Tibial artery (tissue), 4 donors: ENCODE data around the gene DCAF7.

Source experiments
- DNase-seq, 2 donors: peaks; one replicate each; pipeline ENCODE4 v3.0.0-alpha.2; 2019
- H3K27ac ChIP-seq, 2 donors: fragments of 200-600 bp; sonication (generic) in 1 of 2; 1 replicate in 1 of 2; 2 replicates in 1 of 2; pipeline ENCODE4 v1.5.1; 2018 to 2019; ENCODE audit warnings: mild to moderate bottlenecking in 1 of 2
- H3K27me3 ChIP-seq, 2 donors: fragments of 200-600 bp; sonication (generic) in 1 of 2; one replicate each; pipeline versions ENCODE4 v1.5.1 to v1.6.0; 2016 to 2019
- H3K36me3 ChIP-seq, 3 donors: fragments of 200-600 bp; sonication (generic) in 2 of 3; one replicate each; pipeline ENCODE4 v1.5.1; 2016 to 2019; ENCODE audit warnings: mild to moderate bottlenecking in 2 of 3
- H3K4me1 ChIP-seq, 4 donors: fragments of 200-600 bp; sonication (generic) in 2 of 4; 1 replicate in 3 of 4; 2 replicates in 1 of 4; pipeline ENCODE4 v1.5.1; 2016 to 2019
- H3K4me3 ChIP-seq, 2 donors: fragments of 200-600 bp; sonication (generic) in 1 of 2; 1 replicate in 1 of 2; 2 replicates in 1 of 2; pipeline ENCODE4 v1.5.1; 2018 to 2019; ENCODE audit warnings: mild to moderate bottlenecking in 2 of 2
- H3K9me3 ChIP-seq, 3 donors: fragments of 200-600 bp; sonication (generic) in 1 of 3; one replicate each; pipeline ENCODE4 v1.5.1; 2016 to 2019
- CTCF ChIP-seq, 2 experiments: fragments of 200-600 bp in 1 of 2; fragments of 450-650 bp in 1 of 2; IDR thresholded peaks; one replicate each; pipeline ENCODE4 v1.5.1; 2017 to 2019; ENCODE audit warnings: antibody characterized with exemption in 2 of 2, mild to moderate bottlenecking in 1 of 2, moderate library complexity in 1 of 2
- intact Hi-C: fragments of 100-400 bp; cut with DNase I; formaldehyde crosslinking; loops from one replicate; pipeline ENCODE4 v1.15.0; 2023; ENCODE audit warnings: low total_unique reads

The DCAF7 gene

GRCh38 chr17:63634163-63634562 lies 83.9 kb downstream of the DCAF7 start:
- peak in 1 of 2 donors; percentile 23 for DNase-seq
- no peak overlapping the region for H3K27ac ChIP-seq
- no peak overlapping the region for H3K4me3 ChIP-seq
- H3K9me3 ChIP-seq = no peaks in the 10 kb centered on the region
- H3K36me3 ChIP-seq = peaks cover 56 to 65% (median 60%) of the 10 kb centered on the region in 3 donors
- intact Hi-C loops = no loop called here
- H3K4me1 ChIP-seq = peaks cover 0 to 15% (median 7%) of the 10 kb centered on the region in 4 donors
- no peak for TF ChIP-seq CTCF (IDR thresholded peaks at IDR 0.05)
- no peaks in the 10 kb centered on the region for H3K27me3 ChIP-seq

DNA sequence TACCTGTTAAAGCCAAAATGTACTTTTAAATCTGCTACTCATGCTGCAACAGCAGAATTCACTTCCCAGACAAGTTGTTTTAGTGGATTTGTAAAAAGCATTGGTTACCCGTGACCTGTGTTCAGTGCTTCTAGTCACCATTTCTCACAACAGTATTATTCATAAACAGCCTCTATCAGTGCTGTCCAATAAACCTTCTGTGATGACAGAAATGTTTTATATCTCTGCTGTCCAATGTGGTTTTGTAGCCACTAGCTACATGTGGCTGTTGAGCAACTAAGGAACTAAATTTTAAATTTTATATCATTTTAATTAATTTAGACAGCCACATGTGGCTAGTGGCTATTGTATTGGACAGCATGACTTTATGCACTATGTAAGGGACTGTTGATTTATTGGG lies 84.5 kb downstream of the DCAF7 start:
- DNase-seq = no peak
- Histone ChIP-seq H3K4me1 (peaks cover 0 to 13% (median 6%) of the 10 kb centered on the region in 4 donors), H3K27ac (no peak overlapping the region), H3K36me3 (peaks cover 54 to 65% (median 60%) of the 10 kb centered on the region in 3 donors), H3K9me3 (no peaks in the 10 kb centered on the region), H3K4me3 (no peak overlapping the region), H3K27me3 (no peaks in the 10 kb centered on the region)
- intact Hi-C loops = no loop called here
- TF ChIP-seq CTCF (IDR thresholded peaks at IDR 0.05) = no peak

GRCh38 chr17:63635290-63635689 lies 85.0 kb downstream of the DCAF7 start:
- Histone ChIP-seq H3K36me3 (peaks cover 58 to 65% (median 60%) of the 10 kb centered on the region in 3 donors), H3K4me1 (peaks cover 0 to 13% (median 5%) of the 10 kb centered on the region in 4 donors), H3K9me3 (no peaks in the 10 kb centered on the region), H3K4me3 (no peak overlapping the region), H3K27ac (no peak overlapping the region), H3K27me3 (no peaks in the 10 kb centered on the region)
- no peak for TF ChIP-seq CTCF (IDR thresholded peaks at IDR 0.05)
- intact Hi-C loops = no loop called here
- no peak for DNase-seq

DNA sequence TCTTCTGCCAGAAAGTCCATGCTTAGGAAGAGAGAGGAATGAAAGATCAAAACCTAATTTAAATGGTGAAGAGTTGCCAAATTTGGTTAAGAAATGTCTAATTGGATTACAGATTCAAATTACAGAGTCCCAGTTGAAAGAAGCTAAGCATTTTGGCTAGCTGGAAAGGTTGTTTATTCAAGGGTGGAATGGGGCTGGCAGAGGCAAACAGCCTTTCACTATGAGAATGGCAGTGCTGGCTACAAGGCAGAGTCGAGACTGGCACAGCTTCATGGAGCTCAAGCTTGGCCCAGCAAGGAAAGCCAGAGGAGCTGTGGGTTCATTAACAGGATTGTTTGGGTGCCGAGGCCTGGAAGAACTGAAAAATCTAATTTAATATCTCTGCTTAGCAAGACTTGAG lies 85.5 kb downstream of the DCAF7 start:
- intact Hi-C loops = no loop called here

DNA sequence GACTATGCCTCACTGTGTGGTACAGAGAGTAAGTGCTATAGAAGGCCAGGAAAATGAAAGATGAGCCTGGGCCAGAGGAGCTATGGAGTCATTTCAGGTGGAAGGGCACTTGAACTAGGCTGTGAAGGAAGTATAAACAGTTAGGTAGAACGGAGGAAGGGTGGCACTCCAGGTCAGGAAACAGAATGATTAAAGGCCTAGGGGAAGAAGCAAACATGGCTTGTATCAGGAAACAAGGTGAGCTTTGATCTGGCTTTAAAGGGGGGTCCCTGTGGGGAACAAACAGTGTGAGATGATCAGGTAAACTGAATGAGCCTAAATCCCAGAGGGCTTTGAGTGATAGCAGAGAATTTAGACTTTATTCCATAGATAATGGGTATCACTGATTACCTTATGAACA lies 88.8 kb downstream of the DCAF7 start:
- no peak for DNase-seq
- intact Hi-C loops = no loop called here
- Histone ChIP-seq H3K36me3 (peaks cover 38 to 51% (median 47%) of the 10 kb centered on the region in 3 donors), H3K4me3 (no peak overlapping the region), H3K9me3 (no peaks in the 10 kb centered on the region), H3K27ac (no peak overlapping the region), H3K27me3 (no peaks in the 10 kb centered on the region), H3K4me1 (no peaks in the 10 kb centered on the region)
- no peak for TF ChIP-seq CTCF (IDR thresholded peaks at IDR 0.05)

More for the DNA sequence above, 85.5 kb downstream of the DCAF7 start:
- no peak for TF ChIP-seq CTCF (IDR thresholded peaks at IDR 0.05)
- Histone ChIP-seq H3K4me3 (no peak overlapping the region), H3K4me1 (peaks cover 0 to 13% (median 3%) of the 10 kb centered on the region in 4 donors), H3K36me3 (peaks cover 58 to 65% (median 60%) of the 10 kb centered on the region in 3 donors), H3K27me3 (no peaks in the 10 kb centered on the region), H3K27ac (no peak overlapping the region), H3K9me3 (no peaks in the 10 kb centered on the region)
- DNase-seq = no peak

DNA sequence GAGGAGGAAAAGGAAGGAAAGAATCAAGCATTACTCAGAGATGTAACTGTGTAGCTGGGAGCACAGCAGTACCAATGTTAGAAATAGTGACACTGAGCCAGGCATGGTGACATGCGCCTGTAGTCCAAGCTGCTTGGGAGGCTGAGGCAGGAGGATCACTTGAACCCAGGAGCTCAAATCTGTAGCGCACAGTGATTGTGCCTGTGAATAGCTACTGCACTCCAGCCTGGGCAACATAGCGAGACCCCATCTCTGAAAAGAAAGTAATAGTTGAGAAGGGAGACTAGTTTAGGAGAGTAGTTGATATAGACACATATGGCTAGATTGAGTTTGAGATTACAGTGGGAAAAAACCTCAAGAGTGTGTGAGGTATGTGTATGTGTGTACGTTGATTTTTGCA lies 89.8 kb downstream of the DCAF7 start:
- H3K36me3 ChIP-seq = peaks cover 31 to 42% (median 39%) of the 10 kb centered on the region in 3 donors
- intact Hi-C loops = no loop called here

More for the DNA sequence above, 89.8 kb downstream of the DCAF7 start:
- Histone ChIP-seq H3K27ac (no peak overlapping the region), H3K4me1 (no peaks in the 10 kb centered on the region), H3K27me3 (no peaks in the 10 kb centered on the region), H3K4me3 (no peak overlapping the region), H3K9me3 (no peaks in the 10 kb centered on the region)
- DNase-seq = no peak
- no peak for TF ChIP-seq CTCF (IDR thresholded peaks at IDR 0.05)
